ENCODE measurements around the gene CEP295NL.

GRCh38 chr17:78898075-78898836, 4.7 kb downstream of the CEP295NL start:
- TF ChIP-seq POLR2A (IDR thresholded peaks at IDR 0.05; ENCODE audit: low read depth, low read length) (no peak), POLR2AphosphoS5 (IDR thresholded peaks at IDR 0.05; ENCODE audit: low read depth, low read length) (no peak), TAF1 (IDR thresholded peaks at IDR 0.05; ENCODE audit: low read depth, low read length) (no peak), SPI1 (IDR thresholded peaks at IDR 0.05; ENCODE audit: low read depth, low read length) (no peak), PAX5 (IDR thresholded peaks at IDR 0.05; ENCODE audit: insufficient read depth, low read length, severe bottlenecking) (no peak)
